ENCODE data around the gene RAB8A.
A peak's percentile ranks its signal among the peaks of the same experiment; 100 is the strongest.

DNA sequence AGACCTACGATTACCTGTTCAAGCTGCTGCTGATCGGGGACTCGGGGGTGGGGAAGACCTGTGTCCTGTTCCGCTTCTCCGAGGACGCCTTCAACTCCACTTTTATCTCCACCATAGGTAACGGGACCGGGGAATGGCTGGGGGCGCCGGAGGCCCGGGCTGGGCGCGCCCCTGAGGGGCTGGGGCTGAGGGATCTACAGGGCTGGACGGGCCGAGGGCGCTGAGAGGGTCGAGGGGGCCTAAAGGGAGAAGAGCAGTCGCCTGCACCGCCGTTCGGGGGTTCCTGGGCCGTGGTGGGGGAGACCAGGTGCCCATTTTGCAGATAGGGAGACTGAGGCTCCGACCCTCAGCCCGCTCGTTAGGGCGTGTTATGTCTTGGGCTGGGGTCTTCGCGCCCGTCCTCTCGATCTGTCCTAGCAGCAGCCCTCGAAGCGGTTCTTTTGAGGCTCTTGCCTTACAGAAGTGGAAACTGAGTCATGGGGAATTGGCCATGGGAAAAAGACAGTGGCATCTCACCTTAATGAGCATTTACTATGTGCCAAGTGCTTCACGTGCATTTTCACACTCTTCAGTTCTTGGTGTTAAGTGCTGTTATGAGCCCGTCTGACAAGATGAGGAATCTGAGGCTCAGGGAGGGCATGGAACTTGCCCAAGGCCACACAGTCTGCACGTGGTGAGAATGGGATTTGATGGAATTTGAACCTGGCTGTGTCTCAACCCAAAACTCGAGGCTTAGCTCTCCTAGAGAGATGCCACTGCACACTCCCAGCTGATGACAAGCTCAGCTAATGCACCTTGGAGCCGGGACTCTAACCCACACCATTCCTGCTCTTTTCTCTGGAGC lies 442 bp downstream of the RAB8A start:
- TF ChIP-seq, protein P1, sequence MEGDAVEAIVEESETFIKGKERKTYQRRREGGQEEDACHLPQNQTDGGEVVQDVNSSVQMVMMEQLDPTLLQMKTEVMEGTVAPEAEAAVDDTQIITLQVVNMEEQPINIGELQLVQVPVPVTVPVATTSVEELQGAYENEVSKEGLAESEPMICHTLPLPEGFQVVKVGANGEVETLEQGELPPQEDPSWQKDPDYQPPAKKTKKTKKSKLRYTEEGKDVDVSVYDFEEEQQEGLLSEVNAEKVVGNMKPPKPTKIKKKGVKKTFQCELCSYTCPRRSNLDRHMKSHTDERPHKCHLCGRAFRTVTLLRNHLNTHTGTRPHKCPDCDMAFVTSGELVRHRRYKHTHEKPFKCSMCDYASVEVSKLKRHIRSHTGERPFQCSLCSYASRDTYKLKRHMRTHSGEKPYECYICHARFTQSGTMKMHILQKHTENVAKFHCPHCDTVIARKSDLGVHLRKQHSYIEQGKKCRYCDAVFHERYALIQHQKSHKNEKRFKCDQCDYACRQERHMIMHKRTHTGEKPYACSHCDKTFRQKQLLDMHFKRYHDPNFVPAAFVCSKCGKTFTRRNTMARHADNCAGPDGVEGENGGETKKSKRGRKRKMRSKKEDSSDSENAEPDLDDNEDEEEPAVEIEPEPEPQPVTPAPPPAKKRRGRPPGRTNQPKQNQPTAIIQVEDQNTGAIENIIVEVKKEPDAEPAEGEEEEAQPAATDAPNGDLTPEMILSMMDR (IDR thresholded peaks at IDR 0.05), result no peak
- TF ChIP-seq POLR2AphosphoS5 (IDR thresholded peaks at IDR 0.05), result no peak
- TF ChIP-seq POLR2A (IDR thresholded peaks at IDR 0.05), result peak; percentile 75
